NCI-H526 (cell line): ENCODE data around the gene QRICH1.

Experiments
- DNase-seq, 2 experiments: peaks; one replicate each; lab custom pipeline; 2025; lab: John Stamatoyannopoulos, UW

QRICH1 gene

GRCh38 chr3:49032646-49033304 is 61.1 kb downstream of the QRICH1 start:
- DNase-seq: no peak

- no peak for DNase-seq
These were observed 63.5 kb downstream of the QRICH1 start for GRCh38 chr3:49030321-49030720.

GRCh38 chr3:49029563-49029884 is 64.3 kb downstream of the QRICH1 start:
- DNase-seq: no peak

- peak; percentile 75 to 96 for DNase-seq
These were observed 65.0 kb downstream of the QRICH1 start, which contains the start of gene IMPDH2 for GRCh38 chr3:49028673-49029562. IMPDH2 (minus strand) TSS chr3:49029398; CDS start chr3:49029350, 48 bp downstream.

- no peak for DNase-seq
These were observed 65.6 kb downstream of the QRICH1 start for GRCh38 chr3:49028298-49028672.

GRCh38 chr3:49027634-49028033 is 66.2 kb downstream of the QRICH1 start:
- no peak for DNase-seq

GRCh38 chr3:49026536-49026935 is 67.3 kb downstream of the QRICH1 start:
- DNase-seq: no peak

GRCh38 chr3:49025793-49026520 is 67.9 kb downstream of the QRICH1 start:
- no peak for DNase-seq

GRCh38 chr3:49025005-49025792 is 68.7 kb downstream of the QRICH1 start:
- DNase-seq: no peak

GRCh38 chr3:49024449-49024848 is 69.4 kb downstream of the QRICH1 start:
- no peak for DNase-seq

- no peak for DNase-seq
These were observed 70.1 kb downstream of the QRICH1 start for GRCh38 chr3:49023775-49024174.

- peak in 1 of 2 experiments; percentile 27 for DNase-seq
These were observed 71.1 kb downstream of the QRICH1 start for GRCh38 chr3:49022688-49023171.

- DNase-seq: peak; percentile 96 to 100
These were observed 71.8 kb downstream of the QRICH1 start, which contains the start of gene NDUFAF3 for GRCh38 chr3:49021813-49022687. NDUFAF3 (plus strand) TSS chr3:49022121; CDS start chr3:49022145, 24 bp downstream.

GRCh38 chr3:49021213-49021812 is 72.6 kb downstream of the QRICH1 start:
- DNase-seq: peak; percentile 96 to 100

GRCh38 chr3:49020330-49021212 is 73.3 kb downstream of the QRICH1 start:
- peak; percentile 48 to 71 for DNase-seq

- peak in 1 of 2 experiments; percentile 47 for DNase-seq
These were observed 73.9 kb downstream of the QRICH1 start for GRCh38 chr3:49019941-49020329.

GRCh38 chr3:49018707-49019006 is 75.2 kb downstream of the QRICH1 start:
- DNase-seq: no peak

- peak; percentile 69 to 93 for DNase-seq
These were observed 75.7 kb downstream of the QRICH1 start, which contains the start of gene DALRD3 for GRCh38 chr3:49017971-49018706. DALRD3 (minus strand) TSS chr3:49018580; CDS start chr3:49018564, 16 bp downstream.
